ENCODE data around the gene NLGN4Y.

The NLGN4Y gene

GRCh38 chrY:14679181-14679580, 154.9 kb downstream of the NLGN4Y start:
- DNase-seq, result no peak

- no peak for DNase-seq
Measured at GRCh38 chrY:14694543-14694942, 170.2 kb downstream of the NLGN4Y start.

GRCh38 chrY:14708158-14708557, 183.8 kb downstream of the NLGN4Y start:
- DNase-seq, result no peak

GRCh38 chrY:14741596-14741995, 217.3 kb downstream of the NLGN4Y start:
- no peak for DNase-seq

- DNase-seq, result no peak
Measured at GRCh38 chrY:14748329-14748728, 224.0 kb downstream of the NLGN4Y start.

GRCh38 chrY:14755571-14755970, 231.2 kb downstream of the NLGN4Y start:
- DNase-seq, result no peak

GRCh38 chrY:14762903-14763302, 238.6 kb downstream of the NLGN4Y start:
- DNase-seq, result no peak

- DNase-seq, result no peak
Measured at GRCh38 chrY:14763600-14763999, 239.3 kb downstream of the NLGN4Y start.

GRCh38 chrY:14778208-14778607, 253.9 kb downstream of the NLGN4Y start:
- no peak for DNase-seq

- peak; percentile 10 for DNase-seq
Measured at GRCh38 chrY:14793104-14793503, 268.8 kb downstream of the NLGN4Y start.

- DNase-seq, result no peak
Measured at GRCh38 chrY:14793674-14794073, 269.3 kb downstream of the NLGN4Y start.

- no peak for DNase-seq
Measured at GRCh38 chrY:14798010-14798409, 273.7 kb downstream of the NLGN4Y start.

GRCh38 chrY:14801096-14801495, 276.8 kb downstream of the NLGN4Y start:
- no peak for DNase-seq

GRCh38 chrY:14802125-14802524, 277.8 kb downstream of the NLGN4Y start:
- DNase-seq, result no peak

- DNase-seq, result no peak
Measured at GRCh38 chrY:14804041-14804440, 279.7 kb downstream of the NLGN4Y start.

- no peak for DNase-seq
Measured at GRCh38 chrY:14818452-14818851, 294.1 kb downstream of the NLGN4Y start.

GRCh38 chrY:14822201-14822600, 297.9 kb downstream of the NLGN4Y start:
- no peak for DNase-seq

GRCh38 chrY:14822906-14823305, 298.6 kb downstream of the NLGN4Y start:
- no peak for DNase-seq

GRCh38 chrY:14824583-14824982, 300.3 kb downstream of the NLGN4Y start:
- DNase-seq, result no peak

GRCh38 chrY:14825728-14826127, 301.4 kb downstream of the NLGN4Y start:
- no peak for DNase-seq

- no peak for DNase-seq
Measured at GRCh38 chrY:14828531-14828930, 304.2 kb downstream of the NLGN4Y start.

GRCh38 chrY:14829366-14829885, 305.1 kb downstream of the NLGN4Y start:
- no peak for DNase-seq

GRCh38 chrY:14834103-14835060, 310.1 kb downstream of the NLGN4Y start:
- no peak for DNase-seq

GRCh38 chrY:14837466-14837865, 313.1 kb downstream of the NLGN4Y start:
- no peak for DNase-seq

- no peak for DNase-seq
Measured at GRCh38 chrY:14850734-14851133, 326.4 kb downstream of the NLGN4Y start.

Measured in NCI-H526 treated with DMSO at 0.1 percent for 48 hours (cell line).